HG02840 (cell line): ENCODE results near the gene LETM1.

Experiments used
- ATAC-seq: cut with Tn5 transposase; IDR thresholded peaks from one replicate; pipeline ENCODE4 v1.9.1; 2021; ENCODE audit warnings: mild to moderate bottlenecking, moderate library complexity, moderate number of reproducible peaks; ENCODE audit not compliant: unreplicated experiment, low FRiP score

The LETM1 gene

GRCh38 chr4:1830642-1831228 is 25.2 kb downstream of the LETM1 start:
- no peak for ATAC-seq

- ATAC-seq = no peak
These were observed 25.7 kb downstream of the LETM1 start for GRCh38 chr4:1830234-1830633.

GRCh38 chr4:1826531-1827350 is 29.2 kb downstream of the LETM1 start:
- no peak for ATAC-seq

GRCh38 chr4:1825326-1825725 is 30.6 kb downstream of the LETM1 start:
- no peak for ATAC-seq

- ATAC-seq = no peak
These were observed 31.2 kb downstream of the LETM1 start for GRCh38 chr4:1824746-1825145.

- ATAC-seq = no peak
These were observed 32.4 kb downstream of the LETM1 start for GRCh38 chr4:1823545-1823932.

- ATAC-seq = no peak
These were observed 33.1 kb downstream of the LETM1 start for GRCh38 chr4:1822568-1823544.

- no peak for ATAC-seq
These were observed 34.0 kb downstream of the LETM1 start for GRCh38 chr4:1821679-1822567.

- ATAC-seq = no peak
These were observed 36.1 kb downstream of the LETM1 start for GRCh38 chr4:1819816-1820215.

- no peak for ATAC-seq
These were observed 36.7 kb downstream of the LETM1 start for GRCh38 chr4:1819284-1819683.

GRCh38 chr4:1815997-1816860 is 39.7 kb downstream of the LETM1 start:
- ATAC-seq = no peak

GRCh38 chr4:1815096-1815996 is 40.6 kb downstream of the LETM1 start:
- ATAC-seq = no peak

- ATAC-seq = no peak
These were observed 41.5 kb downstream of the LETM1 start for GRCh38 chr4:1814453-1814852.

GRCh38 chr4:1813915-1814314 is 42.0 kb downstream of the LETM1 start:
- no peak for ATAC-seq

- no peak for ATAC-seq
These were observed 42.7 kb downstream of the LETM1 start for GRCh38 chr4:1813231-1813630.

GRCh38 chr4:1812720-1813119 is 43.2 kb downstream of the LETM1 start:
- ATAC-seq = no peak

- no peak for ATAC-seq
These were observed 45.2 kb downstream of the LETM1 start for GRCh38 chr4:1810765-1811164.
